H9 (cell line): ENCODE data around the gene CUBN. TPM values are rescaled to one million over a fixed set of nuclear protein-coding genes. Genes with fewer than 3 reads are reported as not detected.
A peak's percentile ranks its signal among the peaks of the same experiment; 100 is the strongest.

Experiments used
- DNase-seq: peaks from one replicate; pipeline ENCODE4 v3.0.0-alpha.2; 2017
- H2AFZ ChIP-seq: one replicate; pipeline ENCODE4 v1.6.1; 2013; ENCODE audit warnings: mild to moderate bottlenecking, low read length, control low read depth, moderate library complexity
- H2AK5ac ChIP-seq: 2 replicates; pipeline ENCODE4 v1.6.1; 2013; ENCODE audit warnings: low read length, control low read depth, mixed read lengths; ENCODE audit not compliant: insufficient read length
- H2BK120ac ChIP-seq: one replicate; pipeline ENCODE4 v1.6.1; 2013; ENCODE audit warnings: low read depth, mild to moderate bottlenecking, low read length, control low read depth, inconsistent platforms; ENCODE audit not compliant: poor library complexity, severe bottlenecking
- H2BK12ac ChIP-seq: 2 replicates; pipeline ENCODE4 v1.6.1; 2013; ENCODE audit warnings: low read length, control low read depth, mixed read lengths, low read depth; ENCODE audit not compliant: insufficient read length
- H2BK15ac ChIP-seq: 2 replicates; pipeline ENCODE4 v1.6.1; 2013; ENCODE audit warnings: low read depth, low read length, control low read depth
- H2BK20ac ChIP-seq: one replicate; pipeline ENCODE4 v1.6.1; 2013; ENCODE audit warnings: low read depth, mild to moderate bottlenecking, low read length, control low read depth, inconsistent platforms; ENCODE audit not compliant: poor library complexity, severe bottlenecking
- H2BK5ac ChIP-seq: 2 replicates; pipeline ENCODE4 v1.6.1; 2013; ENCODE audit warnings: low read length, control low read depth, mixed read lengths; ENCODE audit not compliant: insufficient read length
- H3K14ac ChIP-seq: 2 replicates; pipeline ENCODE4 v1.6.1; 2013; ENCODE audit warnings: low read length, control low read depth; ENCODE audit not compliant: insufficient read depth
- H3K18ac ChIP-seq: 2 replicates; pipeline ENCODE4 v1.6.1; 2013; ENCODE audit warnings: low read depth, mild to moderate bottlenecking, mixed read lengths, low read length, control low read depth; ENCODE audit not compliant: insufficient read length
- H3K23ac ChIP-seq: 2 replicates; pipeline ENCODE4 v1.6.1; 2013; ENCODE audit warnings: low read length, control low read depth, mixed read lengths, low read depth; ENCODE audit not compliant: insufficient read length
- H3K23me2 ChIP-seq: 2 replicates; pipeline ENCODE4 v1.6.1; 2013; ENCODE audit warnings: low read depth, mild to moderate bottlenecking, mixed read lengths, low read length, control low read depth; ENCODE audit not compliant: insufficient read length, poor library complexity, severe bottlenecking
- H3K27ac ChIP-seq: 2 replicates; pipeline ENCODE4 v1.5.1; 2013; ENCODE audit warnings: low read length, control low read depth, mixed read lengths, low read depth; ENCODE audit not compliant: insufficient read length
- H3K27me3 ChIP-seq: 2 replicates; pipeline ENCODE4 v1.6.1; 2013; ENCODE audit warnings: low read length, control low read depth, inconsistent platforms; ENCODE audit not compliant: insufficient read depth
- H3K4ac ChIP-seq: 2 replicates; pipeline ENCODE4 v1.6.1; 2013; ENCODE audit warnings: low read depth, mild to moderate bottlenecking, control low read depth, inconsistent platforms, low read length, moderate library complexity
- H3K4me1 ChIP-seq: 2 replicates; pipeline ENCODE4 v1.6.1; 2013; ENCODE audit warnings: low read length, control low read depth, inconsistent platforms; ENCODE audit not compliant: insufficient read depth
- H3K4me2 ChIP-seq: 2 replicates; pipeline ENCODE4 v1.6.1; 2013; ENCODE audit warnings: low read length, control low read depth, mixed read lengths; ENCODE audit not compliant: insufficient read length, insufficient read depth
- H3K56ac ChIP-seq: 2 replicates; pipeline ENCODE4 v1.6.1; 2013; ENCODE audit warnings: low read depth, mild to moderate bottlenecking, mixed read lengths, low read length, control low read depth; ENCODE audit not compliant: insufficient read length
- H3K79me1 ChIP-seq: 2 replicates; pipeline ENCODE4 v1.6.1; 2013; ENCODE audit warnings: low read depth, mild to moderate bottlenecking, moderate library complexity, low read length, control low read depth, inconsistent platforms; ENCODE audit not compliant: insufficient read depth, poor library complexity, severe bottlenecking
- H3K79me2 ChIP-seq: 2 replicates; pipeline ENCODE4 v1.6.1; 2013; ENCODE audit warnings: low read length, control low read depth, inconsistent platforms; ENCODE audit not compliant: insufficient read depth
- H3K9ac ChIP-seq: 2 replicates; pipeline ENCODE4 v1.6.1; 2013; ENCODE audit warnings: low read length, control low read depth, mixed read lengths; ENCODE audit not compliant: insufficient read length; ENCODE audit errors: extremely low read depth
- H3K9me3 ChIP-seq: one replicate; pipeline ENCODE4 v1.6.1; 2013; ENCODE audit warnings: low read depth, low read length, inconsistent platforms; ENCODE audit not compliant: control insufficient read depth
- H3T11ph ChIP-seq: one replicate; pipeline ENCODE4 v1.6.1; 2013; ENCODE audit warnings: mild to moderate bottlenecking, low read length, control low read depth, inconsistent platforms
- H4K20me1 ChIP-seq: one replicate; pipeline ENCODE4 v1.6.1; 2013; ENCODE audit not compliant: control insufficient read depth, insufficient read length, insufficient read depth
- H4K5ac ChIP-seq: 2 replicates; pipeline ENCODE4 v1.6.1; 2013; ENCODE audit warnings: low read depth, mild to moderate bottlenecking, mixed read lengths, low read length, control low read depth; ENCODE audit not compliant: insufficient read length
- H4K8ac ChIP-seq: replicated peaks from 2 replicates; pipeline ENCODE4 v1.6.1; 2013; ENCODE audit warnings: low read length, control low read depth, mixed read lengths, low read depth; ENCODE audit not compliant: insufficient read length
- H4K91ac ChIP-seq: 2 replicates; pipeline ENCODE4 v1.6.1; 2013; ENCODE audit warnings: low read depth, mild to moderate bottlenecking, moderate library complexity, mixed read lengths, low read length, control low read depth; ENCODE audit not compliant: insufficient read length
- H3K27ac Mint-ChIP-seq, 3 experiments: 2 replicates in 2 of 3; 3 replicates in 1 of 3; pipeline ENCODE4 v1.8.0; 2020 to 2021; ENCODE audit warnings: mixed read lengths in 3 of 3, mild to moderate bottlenecking in 1 of 3, moderate library complexity in 1 of 3
- H3K27me3 Mint-ChIP-seq: 2 replicates; pipeline ENCODE4 v1.8.0; 2021; ENCODE audit warnings: low read depth, mild to moderate bottlenecking, moderate library complexity, mixed read lengths
- H3K36me3 Mint-ChIP-seq, 3 experiments: 2 replicates in 2 of 3; 3 replicates in 1 of 3; pipeline ENCODE4 v1.8.0; 2020 to 2021; ENCODE audit warnings: low read depth in 3 of 3, mixed read lengths in 3 of 3; ENCODE audit not compliant: insufficient read depth in 1 of 3
- H3K4me1 Mint-ChIP-seq, 2 experiments: 2 replicates each; pipeline ENCODE4 v1.8.0; 2020; ENCODE audit warnings: mixed read lengths in 2 of 2
- H3K4me3 Mint-ChIP-seq, 2 experiments: 2 replicates in 1 of 2; 3 replicates in 1 of 2; pipeline ENCODE4 v1.8.0; 2020 to 2021; ENCODE audit warnings: mild to moderate bottlenecking in 2 of 2, mixed read lengths in 2 of 2, moderate library complexity in 1 of 2
- H3K9me3 Mint-ChIP-seq, 2 experiments: 2 replicates in 1 of 2; 3 replicates in 1 of 2; pipeline ENCODE4 v1.8.0; 2020; ENCODE audit warnings: mild to moderate bottlenecking in 2 of 2, mixed read lengths in 2 of 2, moderate library complexity in 1 of 2
- WGBS: extraction: QIAGEN DNeasy Blood & Tissue Kit; methylation state at CpG from one replicate; pipeline ENCODE4 v1.1.7; 2013; ENCODE audit warnings: missing lambda C conversion rate, low lambda C conversion rate, mixed read lengths; ENCODE audit not compliant: insufficient read length; ENCODE audit errors: extremely low coverage; 5-methylcytosine and 5-hydroxymethylcytosine counted together
- total RNA-seq: library from RNA; stranded (reverse); gene quantifications from 2 replicates; pipeline ENCODE4 v1.2.1, GENCODE V29; 2021
- TF ChIP-seq, protein P1 (sequence below): fragments of 200-600 bp; sonication (generic); conservative IDR thresholded peaks from 3 replicates; pipeline ENCODE4 v1.8.0; 2021; ENCODE audit warnings: antibody characterized with exemption, mild to moderate bottlenecking

CUBN gene
- total RNA-seq, 1 experiment from 2014 or later = 0.26 TPM

DNA sequence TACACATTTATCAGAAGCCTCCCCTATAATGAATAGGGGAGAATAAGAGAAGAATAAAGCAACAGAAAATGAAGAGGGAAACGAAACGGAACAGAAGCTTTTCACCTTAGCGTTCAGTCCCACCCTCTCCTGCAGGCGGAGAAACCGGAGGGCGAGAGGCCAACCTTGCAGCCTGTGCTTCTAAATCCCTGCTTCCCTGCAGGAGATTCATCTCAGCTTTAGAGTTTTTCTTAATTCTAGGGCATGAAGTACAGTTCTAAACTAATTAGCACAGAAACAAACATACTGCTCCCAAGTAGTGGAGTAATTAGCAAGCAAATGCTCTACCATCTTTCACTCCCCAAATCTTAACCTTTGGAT, 107.2 kb downstream of the CUBN start:
- H3K36me3 Mint-ChIP-seq = peaks cover 6 to 21% (median 8%) of the 10 kb centered on the region in 3 experiments; a peak in 6 of 7 replicates
- Histone ChIP-seq H2BK20ac (no peak overlapping the region), H3T11ph (no peak overlapping the region), H3K14ac (no peak overlapping the region), H3K23me2 (no peaks in the 10 kb centered on the region), H3K56ac (no peak overlapping the region), H4K8ac (no peak overlapping the region), H3K79me2 (no peaks in the 10 kb centered on the region), H3K4ac (no peak overlapping the region), H2BK5ac (no peak overlapping the region), H2BK12ac (no peak overlapping the region), H3K23ac (no peak overlapping the region), H2AK5ac (no peak overlapping the region), H3K4me1 (no peaks in the 10 kb centered on the region; the same call in 1 of the 2 replicates), H4K91ac (no peak overlapping the region), H3K9ac (no peak overlapping the region), H3K27ac (no peak overlapping the region), H2AFZ (no peak overlapping the region), H3K79me1 (no peaks in the 10 kb centered on the region), H3K27me3 (no peaks in the 10 kb centered on the region), H3K9me3 (no peaks in the 10 kb centered on the region), H4K20me1 (no peaks in the 10 kb centered on the region), H4K5ac (no peak overlapping the region), H3K18ac (no peak overlapping the region), H2BK15ac (no peak overlapping the region), H2BK120ac (no peak overlapping the region), H3K4me2 (no peak overlapping the region)
- peak; percentile 44 for DNase-seq
- H3K27me3 Mint-ChIP-seq = peaks cover 2% of the 10 kb centered on the region; the same call in 1 of the 2 replicates
- peaks cover 13 to 14% of the 10 kb centered on the region in 2 experiments for H3K9me3 Mint-ChIP-seq
- H3K27ac Mint-ChIP-seq = peak overlapping the region in 1 of 3 experiments; percentile 76; a peak in 3 of 7 replicates
- no CpG with 5 or more reads among the region's 6 CpGs for WGBS
- peaks cover 41 to 52% of the 10 kb centered on the region in 2 experiments for H3K4me1 Mint-ChIP-seq
- TF ChIP-seq, protein P1, sequence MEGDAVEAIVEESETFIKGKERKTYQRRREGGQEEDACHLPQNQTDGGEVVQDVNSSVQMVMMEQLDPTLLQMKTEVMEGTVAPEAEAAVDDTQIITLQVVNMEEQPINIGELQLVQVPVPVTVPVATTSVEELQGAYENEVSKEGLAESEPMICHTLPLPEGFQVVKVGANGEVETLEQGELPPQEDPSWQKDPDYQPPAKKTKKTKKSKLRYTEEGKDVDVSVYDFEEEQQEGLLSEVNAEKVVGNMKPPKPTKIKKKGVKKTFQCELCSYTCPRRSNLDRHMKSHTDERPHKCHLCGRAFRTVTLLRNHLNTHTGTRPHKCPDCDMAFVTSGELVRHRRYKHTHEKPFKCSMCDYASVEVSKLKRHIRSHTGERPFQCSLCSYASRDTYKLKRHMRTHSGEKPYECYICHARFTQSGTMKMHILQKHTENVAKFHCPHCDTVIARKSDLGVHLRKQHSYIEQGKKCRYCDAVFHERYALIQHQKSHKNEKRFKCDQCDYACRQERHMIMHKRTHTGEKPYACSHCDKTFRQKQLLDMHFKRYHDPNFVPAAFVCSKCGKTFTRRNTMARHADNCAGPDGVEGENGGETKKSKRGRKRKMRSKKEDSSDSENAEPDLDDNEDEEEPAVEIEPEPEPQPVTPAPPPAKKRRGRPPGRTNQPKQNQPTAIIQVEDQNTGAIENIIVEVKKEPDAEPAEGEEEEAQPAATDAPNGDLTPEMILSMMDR = no peak
- H3K4me3 Mint-ChIP-seq = peak overlapping the region in 1 of 2 experiments; percentile 33; a peak in 1 of 5 replicates
